NCI-H2171 treated with DMSO at 0.1 percent for 48 hours (cell line): ENCODE results near the gene MROH2B.
"Not testable (repeated sequence)": the region's sequence is repeated elsewhere in the genome, so short reads cannot be mapped to it uniquely, and the experiment has no call there.

ENCODE experiments used
- DNase-seq: peaks from one replicate; lab custom pipeline; 2025; lab: John Stamatoyannopoulos, UW

Gene MROH2B

GRCh38 chr5:41022600-41022999 is 48.5 kb downstream of the MROH2B start:
- not testable (repeated sequence) for DNase-seq

GRCh38 chr5:41012318-41012717 is 58.8 kb downstream of the MROH2B start:
- no peak for DNase-seq

- no peak for DNase-seq
These were observed 60.6 kb downstream of the MROH2B start for GRCh38 chr5:41010572-41010971.

GRCh38 chr5:41009232-41009631 is 61.9 kb downstream of the MROH2B start:
- no peak for DNase-seq

- DNase-seq, result no peak
These were observed 66.2 kb downstream of the MROH2B start for GRCh38 chr5:41004931-41005330.

- no peak for DNase-seq
These were observed 67.3 kb downstream of the MROH2B start for GRCh38 chr5:41003670-41004376.

- no peak for DNase-seq
These were observed 71.2 kb downstream of the MROH2B start for GRCh38 chr5:40999966-41000365.

- DNase-seq, result no peak
These were observed 72.0 kb downstream of the MROH2B start for GRCh38 chr5:40999142-40999541.

- DNase-seq, result no peak
These were observed 75.1 kb downstream of the MROH2B start for GRCh38 chr5:40995801-40996586.

GRCh38 chr5:40991981-40992559 is 79.1 kb downstream of the MROH2B start:
- DNase-seq, result no peak

GRCh38 chr5:40991168-40991980 is 79.8 kb downstream of the MROH2B start:
- no peak for DNase-seq

GRCh38 chr5:40988746-40989510 is 82.2 kb downstream of the MROH2B start:
- no peak for DNase-seq

GRCh38 chr5:40987349-40987748 is 83.8 kb downstream of the MROH2B start:
- no peak for DNase-seq

- no peak for DNase-seq
These were observed 84.5 kb downstream of the MROH2B start for GRCh38 chr5:40986666-40987065.

GRCh38 chr5:40985501-40985900 is 85.6 kb downstream of the MROH2B start:
- no peak for DNase-seq

GRCh38 chr5:40984884-40985283 is 86.3 kb downstream of the MROH2B start:
- DNase-seq, result no peak

GRCh38 chr5:40983781-40984180 is 87.4 kb downstream of the MROH2B start:
- DNase-seq, result no peak

- DNase-seq, result no peak
These were observed 89.7 kb downstream of the MROH2B start for GRCh38 chr5:40981420-40981819.

- no peak for DNase-seq
These were observed 94.3 kb downstream of the MROH2B start for GRCh38 chr5:40976836-40977235.

- no peak for DNase-seq
These were observed 95.1 kb downstream of the MROH2B start for GRCh38 chr5:40976041-40976440.

GRCh38 chr5:40973364-40974004 is 97.7 kb downstream of the MROH2B start:
- DNase-seq, result no peak
